NCI-H2171 treated with DMSO at 0.1 percent for 48 hours (cell line): Measurements from ENCODE around the gene TAF11L10.
"Not testable (repeated sequence)": the region's sequence is repeated elsewhere in the genome, so short reads cannot be mapped to it uniquely, and the experiment has no call there.

Source experiments
- DNase-seq: peaks from one replicate; lab custom pipeline; 2025; lab: John Stamatoyannopoulos, UW

The TAF11L10 gene

GRCh38 chr5:17597728-17598127 is at the start of gene TAF11L10:
TSS of gene TAF11L10 (minus strand) at chr5:17597828.
- not testable (repeated sequence) for DNase-seq

- no peak for DNase-seq
Measured at GRCh38 chr5:17634160-17634559, 36.5 kb upstream of the TAF11L10 start, which contains the start of gene TAF11L14. TSS of gene TAF11L14 (plus strand) at chr5:17634460.

- DNase-seq: not testable (repeated sequence)
Measured at GRCh38 chr5:17631788-17632187, 34.2 kb upstream of the TAF11L10 start, which contains the start of gene TAF11L13. TSS of gene TAF11L13 (plus strand) at chr5:17632088.

GRCh38 chr5:17625686-17626085 is 28.1 kb upstream of the TAF11L10 start:
- DNase-seq: no peak

GRCh38 chr5:17620627-17621026 is 23.0 kb upstream of the TAF11L10 start:
- DNase-seq: no peak

GRCh38 chr5:17619354-17619753 is 21.7 kb upstream of the TAF11L10 start:
- DNase-seq: no peak

- DNase-seq: no peak
Measured at GRCh38 chr5:17614872-17615605, 17.4 kb upstream of the TAF11L10 start.

GRCh38 chr5:17610092-17610491 is 12.5 kb upstream of the TAF11L10 start, which contains the start of gene TAF11L12:
TSS of gene TAF11L12 (plus strand) at chr5:17610392.
- not testable (repeated sequence) for DNase-seq

- DNase-seq: not testable (repeated sequence)
Measured at GRCh38 chr5:17607461-17607860, 9.8 kb upstream of the TAF11L10 start.

GRCh38 chr5:17604951-17605350 is 7.3 kb upstream of the TAF11L10 start:
- no peak for DNase-seq

GRCh38 chr5:17603880-17604279 is 6.3 kb upstream of the TAF11L10 start, which contains the start of gene TAF11L11:
TSS of gene TAF11L11 (plus strand) at chr5:17604183.
- DNase-seq: not testable (repeated sequence)

- DNase-seq: not testable (repeated sequence)
Measured at GRCh38 chr5:17594255-17594654, 3.4 kb downstream of the TAF11L10 start, which contains the start of gene TAF11L9. TSS of gene TAF11L9 (minus strand) at chr5:17594394.

GRCh38 chr5:17590860-17591259 is 6.8 kb downstream of the TAF11L10 start, which contains the start of gene TAF11L8:
TSS of gene TAF11L8 (minus strand) at chr5:17590960.
- not testable (repeated sequence) for DNase-seq

- not testable (repeated sequence) for DNase-seq
Measured at GRCh38 chr5:17585658-17586057, 12.0 kb downstream of the TAF11L10 start, which contains the start of gene TAF11L7. TSS of gene TAF11L7 (minus strand) at chr5:17585758.
